GM10266 (cell line): Measurements from ENCODE around the gene CRYBG1.

Experiments
- DNase-seq: peaks from one replicate; pipeline ENCODE4 v3.0.0; 2012; ENCODE audit errors: extremely low spot score
- TF ChIP-seq, protein P1 (sequence below): IDR thresholded peaks from 2 replicates; pipeline ENCODE4 v1.5.1; 2012; ENCODE audit warnings: mild to moderate bottlenecking, low read depth; ENCODE audit not compliant: control insufficient read depth, insufficient read depth; ENCODE audit errors: missing control alignments

CRYBG1 gene

DNA sequence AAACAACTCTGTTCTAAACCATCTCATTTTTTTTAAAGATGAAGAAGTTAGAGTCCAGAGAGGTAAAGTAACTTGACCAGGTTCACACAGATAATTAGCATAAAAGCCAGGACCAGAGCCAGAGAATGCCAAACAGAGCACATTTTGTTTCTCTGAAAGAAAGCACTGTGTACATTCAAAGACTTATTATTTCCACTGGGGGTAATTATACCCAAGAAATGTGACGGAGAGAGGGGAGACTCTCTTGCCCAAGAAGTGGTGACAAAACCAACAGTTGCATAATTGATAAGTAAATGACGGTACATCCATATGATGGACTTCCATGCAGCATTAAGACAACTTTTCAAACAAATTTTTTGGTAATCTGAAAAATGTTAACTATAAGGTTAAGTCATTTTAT, 157.2 kb downstream of the CRYBG1 start:
- TF ChIP-seq, protein P1, sequence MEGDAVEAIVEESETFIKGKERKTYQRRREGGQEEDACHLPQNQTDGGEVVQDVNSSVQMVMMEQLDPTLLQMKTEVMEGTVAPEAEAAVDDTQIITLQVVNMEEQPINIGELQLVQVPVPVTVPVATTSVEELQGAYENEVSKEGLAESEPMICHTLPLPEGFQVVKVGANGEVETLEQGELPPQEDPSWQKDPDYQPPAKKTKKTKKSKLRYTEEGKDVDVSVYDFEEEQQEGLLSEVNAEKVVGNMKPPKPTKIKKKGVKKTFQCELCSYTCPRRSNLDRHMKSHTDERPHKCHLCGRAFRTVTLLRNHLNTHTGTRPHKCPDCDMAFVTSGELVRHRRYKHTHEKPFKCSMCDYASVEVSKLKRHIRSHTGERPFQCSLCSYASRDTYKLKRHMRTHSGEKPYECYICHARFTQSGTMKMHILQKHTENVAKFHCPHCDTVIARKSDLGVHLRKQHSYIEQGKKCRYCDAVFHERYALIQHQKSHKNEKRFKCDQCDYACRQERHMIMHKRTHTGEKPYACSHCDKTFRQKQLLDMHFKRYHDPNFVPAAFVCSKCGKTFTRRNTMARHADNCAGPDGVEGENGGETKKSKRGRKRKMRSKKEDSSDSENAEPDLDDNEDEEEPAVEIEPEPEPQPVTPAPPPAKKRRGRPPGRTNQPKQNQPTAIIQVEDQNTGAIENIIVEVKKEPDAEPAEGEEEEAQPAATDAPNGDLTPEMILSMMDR, result no peak
- no peak for DNase-seq

DNA sequence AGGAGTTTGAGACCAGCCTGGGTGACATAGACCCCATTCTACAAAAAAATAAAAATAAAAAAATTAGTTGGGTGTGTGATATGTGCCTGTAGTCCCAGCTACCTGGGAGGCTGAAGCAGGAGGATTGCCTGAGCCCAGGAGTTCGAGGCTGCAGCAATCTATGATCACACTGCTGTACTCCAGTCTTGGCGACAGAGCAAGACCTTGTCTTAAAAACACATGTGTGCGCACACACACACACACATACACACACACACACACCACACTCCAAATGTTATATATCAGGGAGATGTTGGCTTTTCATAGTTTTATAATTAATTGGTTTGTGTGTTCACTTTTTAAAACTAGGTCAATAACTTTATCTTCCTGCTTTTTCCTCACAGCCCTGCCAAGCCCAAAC, 158.2 kb downstream of the CRYBG1 start:
- no peak for DNase-seq
- TF ChIP-seq, protein P1, result no peak

DNA sequence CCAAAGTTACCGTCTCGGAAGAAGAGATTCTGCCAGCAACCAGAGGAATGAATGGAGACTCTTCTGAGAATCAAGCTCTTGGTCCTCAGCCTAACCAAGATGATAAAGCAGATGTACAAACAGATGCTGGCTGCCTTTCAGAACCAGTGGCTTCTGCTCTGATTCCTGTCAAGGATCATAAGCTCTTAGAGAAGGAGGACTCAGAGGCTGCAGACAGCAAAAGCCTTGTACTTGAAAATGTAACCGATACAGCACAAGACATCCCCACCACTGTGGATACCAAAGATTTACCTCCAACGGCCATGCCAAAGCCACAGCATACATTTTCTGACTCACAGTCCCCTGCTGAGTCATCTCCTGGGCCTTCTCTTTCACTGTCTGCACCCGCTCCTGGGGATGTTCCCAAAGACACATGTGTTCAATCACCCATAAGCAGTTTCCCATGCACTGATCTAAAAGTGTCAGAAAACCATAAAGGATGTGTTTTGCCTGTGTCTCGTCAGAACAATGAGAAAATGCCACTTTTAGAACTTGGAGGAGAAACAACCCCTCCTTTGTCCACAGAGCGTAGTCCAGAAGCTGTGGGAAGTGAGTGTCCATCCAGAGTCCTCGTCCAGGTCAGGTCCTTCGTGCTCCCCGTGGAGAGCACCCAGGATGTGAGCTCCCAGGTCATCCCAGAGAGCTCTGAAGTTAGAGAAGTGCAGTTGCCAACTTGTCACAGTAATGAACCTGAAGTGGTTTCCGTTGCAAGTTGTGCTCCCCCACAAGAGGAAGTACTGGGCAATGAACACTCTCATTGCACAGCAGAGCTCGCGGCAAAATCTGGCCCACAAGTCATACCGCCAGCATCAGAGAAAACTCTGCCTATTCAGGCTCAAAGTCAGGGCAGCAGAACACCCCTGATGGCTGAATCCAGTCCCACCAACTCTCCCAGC, 159.2 kb downstream of the CRYBG1 start:
- TF ChIP-seq, protein P1, result no peak
- DNase-seq, result peak; percentile 47

DNA sequence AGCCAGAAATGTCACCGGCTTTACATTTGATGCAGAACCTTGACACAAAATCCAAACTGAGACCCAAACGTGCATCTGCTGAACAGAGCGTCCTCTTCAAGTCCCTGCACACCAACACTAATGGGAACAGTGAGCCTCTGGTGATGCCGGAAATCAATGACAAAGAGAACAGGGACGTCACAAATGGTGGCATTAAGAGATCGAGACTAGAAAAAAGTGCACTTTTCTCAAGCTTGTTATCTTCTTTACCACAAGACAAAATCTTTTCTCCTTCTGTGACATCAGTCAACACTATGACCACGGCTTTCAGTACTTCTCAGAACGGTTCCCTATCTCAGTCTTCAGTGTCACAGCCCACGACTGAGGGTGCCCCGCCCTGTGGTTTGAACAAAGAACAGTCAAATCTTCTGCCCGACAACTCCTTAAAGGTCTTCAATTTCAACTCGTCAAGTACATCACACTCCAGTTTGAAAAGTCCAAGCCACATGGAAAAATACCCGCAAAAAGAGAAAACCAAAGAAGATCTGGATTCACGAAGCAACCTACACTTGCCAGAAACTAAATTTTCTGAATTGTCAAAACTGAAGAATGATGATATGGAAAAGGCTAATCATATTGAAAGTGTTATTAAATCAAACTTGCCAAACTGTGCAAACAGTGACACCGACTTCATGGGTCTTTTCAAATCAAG, 160.3 kb downstream of the CRYBG1 start:
- peak; percentile 72 for DNase-seq

DNA sequence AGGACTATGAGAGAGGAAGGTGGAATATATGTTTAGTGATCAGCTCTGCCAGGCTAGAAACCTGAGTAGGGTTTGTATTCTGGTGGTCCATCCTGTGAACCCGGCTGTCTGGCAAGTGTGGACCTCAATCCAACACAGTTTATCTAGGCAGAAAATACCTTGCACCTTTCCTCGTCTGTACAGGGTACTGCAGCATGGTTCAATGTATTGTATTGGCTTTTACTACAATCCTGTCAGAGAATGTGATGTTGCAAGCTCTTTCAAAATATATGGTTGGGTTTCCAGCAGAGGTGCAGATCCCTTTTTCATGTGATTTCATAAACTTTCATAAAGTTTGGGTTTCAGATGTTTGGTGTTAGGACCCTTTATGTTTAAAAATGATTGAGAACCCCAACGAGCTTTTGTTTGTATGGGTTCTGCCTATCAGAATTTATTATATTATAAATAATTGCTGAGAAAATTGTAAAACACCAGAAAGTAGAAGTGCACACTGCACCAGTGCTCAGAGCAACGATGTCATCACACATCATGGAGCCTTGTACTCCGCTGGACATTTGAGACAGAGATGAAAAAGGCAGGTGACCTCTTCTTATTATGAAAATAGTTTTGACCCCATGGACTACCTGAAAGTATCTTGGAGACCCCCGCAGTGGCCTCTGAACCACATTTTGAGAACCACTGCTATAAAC, 162.2 kb downstream of the CRYBG1 start:
- TF ChIP-seq, protein P1, result no peak
- no peak for DNase-seq

More for the DNA sequence above, 160.3 kb downstream of the CRYBG1 start:
- TF ChIP-seq, protein P1, result no peak

DNA sequence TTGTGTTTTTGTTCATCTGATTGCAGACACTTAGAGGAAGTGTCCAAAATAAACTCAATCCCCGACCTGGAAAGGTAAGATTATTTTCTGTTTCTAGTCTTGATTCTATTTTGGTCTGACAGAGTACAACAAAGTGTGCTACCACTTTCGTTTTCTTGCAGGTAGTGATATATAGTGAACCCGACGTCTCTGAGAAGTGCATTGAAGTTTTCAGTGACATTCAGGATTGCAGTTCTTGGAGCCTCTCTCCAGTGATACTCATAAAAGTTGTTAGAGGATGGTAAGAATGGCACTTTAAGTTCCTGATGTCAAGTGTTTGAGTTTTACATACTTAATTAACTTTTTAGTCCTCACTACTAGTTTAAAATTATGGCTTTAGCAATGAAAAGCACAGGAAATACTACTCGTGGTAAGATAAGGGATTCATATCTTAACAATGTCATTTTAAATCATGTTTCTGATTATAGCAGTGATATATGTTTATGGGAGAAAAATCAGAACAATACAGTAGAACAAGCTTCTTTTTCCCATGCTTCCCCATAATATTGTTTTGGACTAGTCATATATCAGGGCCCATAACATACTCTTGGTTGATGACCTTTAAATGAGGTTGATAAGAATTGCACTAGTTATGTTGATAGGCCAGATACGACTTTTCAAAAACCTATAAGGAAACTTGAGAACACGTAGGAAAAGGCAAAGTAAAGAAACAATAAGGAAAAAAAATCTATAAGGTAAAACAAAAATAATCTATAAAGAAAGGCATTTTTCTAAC, 164.8 kb downstream of the CRYBG1 start:
- TF ChIP-seq, protein P1, result no peak
- peak; percentile 45 for DNase-seq
